ENCODE results near the gene SLC18A2.

Gene SLC18A2

GRCh38 chr10:117215079-117215478 lies 25.8 kb upstream of the SLC18A2 start:
- TF ChIP-seq CTCF (IDR thresholded peaks at IDR 0.05; ENCODE audit: insufficient read depth, missing control alignments) = no peak
- FAIRE-seq = no peak
- DNase-seq (ENCODE audit: insufficient read length, low spot score) = no peak

- no peak for TF ChIP-seq CTCF (IDR thresholded peaks at IDR 0.05; ENCODE audit: insufficient read depth, missing control alignments)
- FAIRE-seq (no peak), DNase-seq (ENCODE audit: insufficient read length, low spot score) (no peak)
Measured at GRCh38 chr10:117216028-117216427, 24.9 kb upstream of the SLC18A2 start.

- DNase-seq (ENCODE audit: insufficient read length, low spot score) (peak; percentile 61), FAIRE-seq (no peak)
- TF ChIP-seq CTCF (IDR thresholded peaks at IDR 0.05; ENCODE audit: insufficient read depth, missing control alignments) = peak; percentile 99
Measured at GRCh38 chr10:117216611-117217195, 24.2 kb upstream of the SLC18A2 start.

- TF ChIP-seq CTCF (IDR thresholded peaks at IDR 0.05; ENCODE audit: insufficient read depth, missing control alignments) = no peak
- DNase-seq (ENCODE audit: insufficient read length, low spot score) = no peak
- FAIRE-seq = no peak
Measured at GRCh38 chr10:117217196-117217761, 23.6 kb upstream of the SLC18A2 start.

- no peak for TF ChIP-seq CTCF (IDR thresholded peaks at IDR 0.05; ENCODE audit: insufficient read depth, missing control alignments)
- no peak for DNase-seq (ENCODE audit: insufficient read length, low spot score)
- FAIRE-seq = no peak
Measured at GRCh38 chr10:117218654-117219053, 22.3 kb upstream of the SLC18A2 start.

- DNase-seq (ENCODE audit: insufficient read length, low spot score) (no peak), FAIRE-seq (no peak)
- no peak for TF ChIP-seq CTCF (IDR thresholded peaks at IDR 0.05; ENCODE audit: insufficient read depth, missing control alignments)
Measured at GRCh38 chr10:117221156-117221711, 19.7 kb upstream of the SLC18A2 start.

- FAIRE-seq (no peak), DNase-seq (ENCODE audit: insufficient read length, low spot score) (no peak)
- TF ChIP-seq CTCF (IDR thresholded peaks at IDR 0.05; ENCODE audit: insufficient read depth, missing control alignments) = no peak
Measured at GRCh38 chr10:117222552-117222951, 18.4 kb upstream of the SLC18A2 start.

All from D721Med (cell line).